IPS-NIHi11 (cell line): ENCODE measurements around the gene ATAD2B.

Experiments
- DNase-seq: peaks from one replicate; pipeline ENCODE4 v3.0.0; 2012; ENCODE audit warnings: mixed read lengths, low spot score

ATAD2B gene

GRCh38 chr2:23699580-23699925 is 227.4 kb downstream of the ATAD2B start:
- DNase-seq, result no peak

- no peak for DNase-seq
Observed at GRCh38 chr2:23698721-23699579, 228.0 kb downstream of the ATAD2B start.
